GM18498 (cell line): ENCODE measurements around the gene GSC2.

Source experiments
- ATAC-seq: cut with Tn5 transposase; IDR thresholded peaks from one replicate; pipeline ENCODE4 v1.9.1; 2021; ENCODE audit warnings: mild to moderate bottlenecking, moderate library complexity; ENCODE audit not compliant: unreplicated experiment

The GSC2 gene

DNA sequence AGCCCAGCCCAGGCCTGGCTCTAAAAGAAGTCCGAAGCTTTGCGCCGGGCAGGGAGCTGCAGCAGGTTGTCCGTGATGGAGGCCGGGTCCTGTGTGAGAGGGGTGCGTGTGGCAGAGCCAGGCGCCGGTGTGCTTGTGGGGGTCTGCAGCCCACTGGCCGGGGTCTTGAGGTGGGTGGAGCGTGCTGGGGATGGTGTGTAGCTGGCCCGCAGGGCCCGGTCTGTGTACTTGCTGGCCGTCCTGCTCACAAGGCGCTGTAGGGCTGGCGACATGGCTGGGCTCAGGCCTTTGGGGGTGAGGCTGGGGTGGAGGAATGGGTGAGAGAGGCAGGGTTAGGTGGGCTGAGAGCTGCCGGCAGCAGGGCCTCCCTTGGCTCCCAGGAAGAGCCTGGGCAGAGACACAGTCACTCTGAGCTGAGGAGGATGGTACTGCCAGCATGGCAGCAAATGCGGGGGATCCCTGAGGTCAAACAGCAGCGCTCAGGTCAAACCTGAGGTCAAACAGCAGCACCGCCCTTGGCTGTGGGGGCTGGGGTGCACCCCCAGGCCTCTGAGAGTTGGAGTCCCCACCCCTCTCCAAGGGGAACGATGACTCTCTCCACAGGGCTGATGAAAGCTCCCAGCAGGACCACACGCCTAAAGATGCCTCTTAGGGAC lies 15.8 kb downstream of the GSC2 start:
- ATAC-seq, result no peak

DNA sequence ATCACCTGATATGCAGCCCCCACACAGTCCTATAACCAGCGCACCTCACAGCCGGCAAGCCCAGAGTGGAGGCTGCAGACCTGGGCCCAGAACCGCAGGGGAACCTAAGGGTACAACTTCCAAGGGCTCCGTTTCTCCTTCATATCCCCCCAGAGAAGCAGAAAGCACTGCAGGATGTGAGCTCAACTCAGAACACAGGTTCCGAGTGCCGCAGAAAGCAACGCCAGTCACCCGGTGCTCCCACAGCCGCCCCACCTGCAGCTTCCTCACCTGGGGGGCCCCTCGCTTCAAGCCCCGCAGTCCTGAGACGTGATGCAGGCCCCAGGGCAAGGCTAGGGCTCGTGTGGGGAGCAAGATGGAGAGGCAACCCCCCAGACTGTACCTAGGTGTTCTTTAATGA lies 16.5 kb downstream of the GSC2 start:
- no peak for ATAC-seq

DNA sequence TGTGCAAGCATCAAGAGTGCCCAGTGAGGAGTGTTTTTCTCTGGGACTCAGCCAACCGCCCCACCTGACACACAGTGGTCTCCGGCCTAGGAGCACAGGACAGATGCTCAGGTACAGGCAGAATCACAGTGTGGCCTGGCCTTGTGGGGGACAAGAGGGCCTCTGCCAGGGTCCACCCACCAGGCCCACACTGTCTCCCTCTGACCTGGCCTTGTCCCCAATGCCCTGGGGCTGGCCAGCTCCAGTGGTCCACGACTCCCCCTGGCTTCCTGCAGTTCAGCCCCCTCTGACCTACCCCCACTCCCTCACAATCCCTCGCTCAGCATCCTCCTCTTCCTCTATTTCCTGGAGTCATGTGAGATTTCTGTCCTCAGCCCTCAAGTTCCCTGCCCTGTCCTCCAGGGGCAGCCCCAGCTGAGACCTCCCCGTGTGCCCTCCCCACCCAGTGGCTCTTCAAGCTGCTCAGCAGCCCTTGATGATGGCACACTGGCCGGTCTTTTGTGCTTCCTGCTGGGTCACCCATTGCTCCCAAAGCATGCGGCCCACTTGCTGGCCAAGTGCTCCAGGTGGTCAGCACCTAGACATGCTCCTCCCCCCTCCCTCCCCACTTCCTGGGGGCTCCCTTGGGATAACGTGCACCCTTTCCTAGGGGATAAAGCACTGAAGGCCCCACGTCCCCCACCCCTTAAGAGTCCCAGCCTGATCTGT lies 17.2 kb downstream of the GSC2 start:
- no peak for ATAC-seq

DNA sequence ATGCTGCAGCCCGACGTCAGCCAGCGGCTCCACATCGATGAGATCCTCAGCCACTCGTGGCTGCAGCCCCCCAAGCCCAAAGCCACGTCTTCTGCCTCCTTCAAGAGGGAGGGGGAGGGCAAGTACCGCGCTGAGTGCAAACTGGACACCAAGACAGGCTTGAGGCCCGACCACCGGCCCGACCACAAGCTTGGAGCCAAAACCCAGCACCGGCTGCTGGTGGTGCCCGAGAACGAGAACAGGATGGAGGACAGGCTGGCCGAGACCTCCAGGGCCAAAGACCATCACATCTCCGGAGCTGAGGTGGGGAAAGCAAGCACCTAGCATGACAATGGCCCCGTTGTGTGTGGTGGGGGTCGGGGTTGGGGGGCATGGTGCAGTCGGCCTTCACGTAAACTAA lies 17.9 kb downstream of the GSC2 start:
- ATAC-seq, result no peak

DNA sequence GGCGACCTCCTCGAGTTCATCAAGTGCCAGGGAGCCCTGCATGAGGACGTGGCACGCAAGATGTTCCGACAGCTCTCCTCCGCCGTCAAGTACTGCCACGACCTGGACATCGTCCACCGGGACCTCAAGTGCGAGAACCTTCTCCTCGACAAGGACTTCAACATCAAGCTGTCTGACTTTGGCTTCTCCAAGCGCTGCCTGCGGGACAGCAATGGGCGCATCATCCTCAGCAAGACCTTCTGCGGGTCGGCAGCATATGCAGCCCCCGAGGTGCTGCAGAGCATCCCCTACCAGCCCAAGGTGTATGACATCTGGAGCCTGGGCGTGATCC lies 18.4 kb downstream of the GSC2 start:
- no peak for ATAC-seq

DNA sequence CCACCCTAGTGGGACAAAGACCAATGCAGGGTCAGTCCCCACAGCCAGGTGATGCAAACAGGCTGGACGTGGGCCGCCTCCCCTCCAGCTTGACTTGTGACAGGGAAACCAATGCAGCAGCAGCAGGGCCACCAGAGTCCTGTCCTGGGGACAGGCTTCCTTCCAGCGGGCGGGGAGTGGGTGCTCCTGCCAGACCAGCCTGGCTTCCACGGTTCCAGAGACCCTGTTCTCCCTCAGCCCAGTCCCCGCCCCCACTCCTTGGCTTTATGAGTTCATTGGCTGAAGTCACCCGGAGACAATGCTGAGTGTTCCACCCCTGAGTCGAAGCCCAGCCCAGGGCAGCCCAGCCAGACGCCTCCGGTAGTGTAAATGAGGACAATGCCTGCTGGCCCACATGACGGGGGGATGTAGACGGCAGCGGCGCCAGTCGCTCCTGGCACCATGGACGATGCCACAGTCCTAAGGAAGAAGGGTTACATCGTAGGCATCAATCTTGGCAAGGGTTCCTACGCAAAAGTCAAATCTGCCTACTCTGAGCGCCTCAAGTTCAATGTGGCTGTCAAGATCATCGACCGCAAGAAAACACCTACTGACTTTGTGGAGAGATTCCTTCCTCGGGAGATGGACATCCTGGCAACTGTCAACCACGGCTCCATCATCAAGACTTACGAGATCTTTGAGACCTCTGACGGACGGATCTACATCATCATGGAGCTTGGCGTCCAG lies 19.0 kb downstream of the GSC2 start, which contains the start of gene TSSK2:
Gene TSSK2, plus strand, starts transcription at position 350 of the 726 bp plus-strand sequence. Its CDS starts 92 bp downstream, at position 442.
- ATAC-seq, result no peak

DNA sequence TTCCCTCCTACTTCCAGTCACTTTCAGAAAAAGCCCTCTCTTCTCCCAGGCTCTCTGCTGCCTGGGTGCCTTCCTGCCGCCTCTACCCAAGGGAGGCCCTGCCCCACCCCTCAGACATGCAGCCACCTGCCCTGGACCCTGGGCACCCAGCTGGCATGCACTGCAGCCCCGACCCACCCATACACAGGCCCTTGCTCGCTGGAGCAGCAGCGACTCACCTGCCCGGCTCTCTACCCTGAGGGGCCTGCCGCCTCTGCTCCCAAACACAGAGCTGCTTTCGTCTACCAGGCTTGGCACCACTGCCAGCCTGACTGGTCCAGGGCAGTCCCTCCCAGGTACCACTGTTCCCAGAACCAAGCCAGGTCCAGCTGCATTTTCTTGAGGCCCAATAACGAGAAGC lies 20.2 kb downstream of the GSC2 start:
- ATAC-seq, result no peak

DNA sequence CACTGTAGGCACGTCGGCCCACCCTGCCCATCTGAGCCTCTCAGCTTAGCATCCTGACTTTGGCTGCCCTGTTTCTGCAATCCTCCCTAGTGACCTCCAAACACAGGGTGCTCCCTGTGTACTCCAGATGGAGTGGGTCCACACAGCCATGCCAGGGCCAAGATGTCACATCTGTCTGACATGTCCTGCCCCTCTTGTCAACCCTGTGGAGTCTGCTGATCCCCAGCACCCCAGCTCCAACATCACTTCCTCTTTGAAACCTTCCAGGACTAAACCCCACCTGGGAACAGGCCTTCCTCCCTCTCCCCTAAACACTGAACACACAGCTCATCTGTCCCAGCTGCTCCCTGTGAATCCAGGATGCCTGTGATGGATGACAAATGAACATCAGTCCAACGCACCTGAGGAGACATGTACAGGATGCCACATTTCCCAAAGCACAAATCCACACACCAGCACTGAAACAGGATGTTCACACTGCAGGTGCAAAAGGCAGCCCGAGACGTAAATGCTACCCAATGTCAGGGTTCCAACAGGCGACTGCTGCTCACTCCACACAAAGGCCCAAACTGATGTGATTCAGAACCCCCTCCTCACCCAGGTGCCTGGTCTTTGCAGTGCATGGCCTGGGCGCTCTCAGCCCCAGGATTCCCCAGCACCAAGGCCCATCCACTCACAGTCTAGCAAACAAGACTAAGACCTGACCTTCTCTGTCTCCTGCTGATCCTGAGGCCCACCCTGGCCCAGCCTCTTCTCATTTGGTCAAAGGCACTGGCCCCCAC lies 21.0 kb downstream of the GSC2 start:
- no peak for ATAC-seq

DNA sequence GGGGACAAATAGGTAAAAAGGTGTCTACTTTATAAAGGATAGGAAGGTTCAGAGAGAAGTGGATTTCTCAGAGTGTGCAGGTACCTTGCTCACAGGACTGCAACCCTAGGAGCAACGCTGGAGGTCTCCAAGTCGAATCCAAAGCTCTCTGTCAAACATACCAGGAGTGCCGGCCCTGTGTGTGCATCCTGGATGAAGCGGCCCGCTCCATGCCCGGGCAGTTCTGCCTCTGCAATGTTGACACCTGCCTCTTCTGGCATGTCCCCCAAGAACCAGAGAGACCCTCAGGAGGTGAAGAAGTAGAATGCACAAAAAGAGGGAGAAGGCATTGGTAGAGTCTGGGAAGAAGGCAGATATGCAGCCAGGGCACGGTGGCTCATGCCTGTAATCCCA lies 22.1 kb downstream of the GSC2 start:
- ATAC-seq, result no peak

DNA sequence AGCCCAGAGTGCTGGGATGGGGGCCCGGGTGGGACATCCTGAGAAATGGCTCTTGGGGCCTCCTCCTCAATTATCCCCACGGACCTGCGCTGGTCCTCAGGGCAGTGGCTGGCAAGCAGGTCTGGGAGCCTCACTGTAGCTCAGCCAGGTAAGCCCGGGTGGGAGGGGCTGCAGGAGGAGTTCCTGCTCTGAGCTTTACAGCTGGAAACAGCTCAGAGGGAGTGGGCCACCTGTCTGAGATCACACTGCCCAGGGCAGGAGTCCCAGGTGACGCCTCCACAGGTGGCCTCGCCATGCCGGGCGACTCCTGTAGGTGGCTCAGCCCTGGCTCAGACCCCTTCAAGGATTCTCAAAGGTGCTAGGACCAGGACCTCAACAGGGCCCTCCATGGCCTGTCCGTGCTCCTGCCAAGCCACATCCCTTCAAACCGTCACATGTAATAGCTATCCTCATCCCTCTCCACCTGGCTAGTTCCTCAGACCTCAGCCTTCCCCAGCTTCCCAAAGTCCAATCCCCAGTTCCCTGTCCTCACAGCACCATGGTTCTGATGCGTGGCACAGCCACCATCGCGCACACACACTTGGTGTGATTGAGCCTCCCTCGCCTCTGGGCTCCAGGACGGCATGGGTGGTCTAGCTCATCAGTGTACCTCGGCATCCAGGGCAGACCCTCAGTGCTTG lies 22.6 kb downstream of the GSC2 start:
- ATAC-seq, result no peak

DNA sequence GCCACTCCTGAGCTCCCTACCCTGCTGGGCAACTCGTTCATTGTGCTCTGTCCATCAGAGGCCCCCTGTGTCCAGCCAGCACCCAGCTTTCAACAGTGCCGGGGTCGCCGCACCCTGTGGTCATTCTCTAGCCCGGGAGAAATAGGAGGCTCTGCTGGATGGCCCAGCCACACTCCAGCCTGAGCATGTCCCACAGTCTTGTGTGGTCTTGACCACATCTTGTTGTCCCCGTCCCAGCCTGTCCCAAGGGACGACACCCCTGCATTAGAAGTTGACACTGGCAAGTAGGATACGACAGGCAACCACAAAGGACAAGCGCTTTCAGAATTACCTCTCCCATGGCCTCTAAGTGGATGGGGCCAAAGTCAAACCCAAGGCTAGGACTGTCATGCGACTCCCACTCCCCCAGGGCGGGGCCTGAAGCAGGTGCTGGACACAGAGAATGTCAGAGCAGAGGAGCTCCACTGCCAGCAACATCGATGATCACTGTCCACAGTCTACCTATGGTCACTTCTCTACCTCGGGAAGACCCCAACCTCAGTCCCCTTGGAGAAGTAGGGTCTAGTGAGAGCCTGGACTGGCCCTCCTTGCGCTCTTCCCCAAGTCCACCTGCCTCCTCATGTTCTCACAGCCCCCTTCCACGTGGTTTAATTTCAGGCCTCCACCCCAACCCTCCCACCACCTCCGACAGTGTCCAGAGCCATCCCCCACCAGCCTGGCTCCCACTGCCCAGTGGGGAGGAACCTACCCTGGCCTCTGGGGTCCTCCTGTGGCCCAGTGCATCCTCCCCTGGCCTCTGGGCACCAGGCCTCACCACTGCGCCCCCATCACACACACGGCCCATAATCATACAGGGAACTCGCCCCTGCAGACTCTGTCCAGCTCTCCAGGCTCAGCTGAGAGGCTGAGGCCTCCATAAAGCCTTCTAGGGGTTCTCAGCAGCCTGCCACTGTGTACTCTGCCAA lies 23.5 kb downstream of the GSC2 start:
- ATAC-seq, result no peak

DNA sequence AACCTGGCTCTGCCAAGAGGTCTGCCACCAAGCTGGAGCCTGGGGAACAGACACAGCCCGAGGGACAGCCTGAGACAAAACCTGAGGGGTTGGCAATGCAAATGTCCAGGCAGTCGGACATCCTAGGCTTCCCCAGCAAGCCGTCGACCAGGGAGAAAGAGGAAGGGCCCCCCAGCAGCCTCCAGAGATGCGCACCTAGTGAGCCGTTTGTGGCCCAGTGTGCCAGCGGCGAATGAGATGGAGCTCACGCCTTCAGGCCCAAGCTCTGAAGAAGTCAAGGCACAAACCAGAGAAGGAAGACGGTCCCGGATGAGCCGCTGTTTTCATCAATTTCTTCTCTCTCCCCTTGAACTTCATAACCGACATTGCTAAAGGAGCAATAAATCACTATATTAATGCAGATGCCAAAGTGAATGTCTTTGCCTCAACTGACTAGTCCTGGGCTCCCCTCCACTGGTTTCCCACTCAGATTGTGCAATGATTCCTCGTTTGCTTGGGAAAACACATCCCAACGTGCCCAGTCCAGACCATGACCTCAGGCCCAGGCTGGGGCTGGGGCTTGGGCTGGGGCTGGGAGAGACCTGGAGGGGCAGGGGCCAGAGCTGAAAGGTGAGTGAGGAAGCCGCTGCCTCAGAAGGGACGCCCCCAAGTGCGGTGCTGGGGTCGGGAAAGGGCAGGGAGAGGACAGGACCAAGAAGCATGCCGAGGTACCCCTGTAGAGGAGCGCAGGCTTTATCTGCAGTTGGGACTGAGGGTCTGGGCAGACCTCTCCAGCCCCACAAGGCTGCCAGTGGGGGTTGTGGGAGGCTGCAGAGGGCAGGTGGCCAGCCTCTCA lies 24.4 kb downstream of the GSC2 start:
- ATAC-seq, result no peak

DNA sequence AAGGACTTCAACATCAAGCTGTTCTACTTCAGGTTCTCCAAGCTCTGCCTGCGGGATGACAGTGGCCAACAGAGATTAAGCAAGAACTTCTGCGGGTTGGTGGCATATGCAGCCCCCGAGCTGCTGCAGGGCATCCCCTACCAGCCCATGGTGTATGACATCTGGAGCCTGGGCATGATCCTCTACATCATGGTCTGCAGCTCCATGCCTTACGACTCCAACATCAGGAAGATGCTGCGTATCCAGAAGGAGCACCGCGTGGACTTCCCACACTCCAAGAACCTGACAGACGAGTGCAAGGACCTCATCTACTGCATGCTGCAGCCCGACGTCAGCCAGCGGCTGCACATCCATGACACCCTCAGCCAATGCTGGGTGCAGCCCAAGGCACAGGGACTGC lies 25.1 kb downstream of the GSC2 start:
- no peak for ATAC-seq

DNA sequence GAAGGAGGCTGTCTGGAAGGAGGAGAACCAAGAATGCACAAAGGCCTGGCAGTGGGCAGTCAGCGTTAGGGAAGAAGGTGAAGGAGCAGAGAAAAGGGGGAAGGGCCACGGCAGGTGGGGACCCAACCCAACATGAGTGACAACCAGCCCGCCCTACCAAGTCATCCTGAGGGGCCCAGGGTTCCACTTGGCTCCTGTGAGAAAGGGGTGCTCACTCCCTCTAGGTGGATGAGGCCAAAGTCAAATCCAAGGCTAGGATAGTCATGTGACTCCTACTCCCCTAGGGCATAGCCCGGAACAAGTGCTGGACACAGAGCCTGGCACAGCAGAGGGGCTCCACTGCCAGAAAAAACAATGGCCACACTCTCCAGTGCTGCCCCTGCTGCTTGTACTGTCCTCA lies 25.7 kb downstream of the GSC2 start:
- ATAC-seq, result no peak

DNA sequence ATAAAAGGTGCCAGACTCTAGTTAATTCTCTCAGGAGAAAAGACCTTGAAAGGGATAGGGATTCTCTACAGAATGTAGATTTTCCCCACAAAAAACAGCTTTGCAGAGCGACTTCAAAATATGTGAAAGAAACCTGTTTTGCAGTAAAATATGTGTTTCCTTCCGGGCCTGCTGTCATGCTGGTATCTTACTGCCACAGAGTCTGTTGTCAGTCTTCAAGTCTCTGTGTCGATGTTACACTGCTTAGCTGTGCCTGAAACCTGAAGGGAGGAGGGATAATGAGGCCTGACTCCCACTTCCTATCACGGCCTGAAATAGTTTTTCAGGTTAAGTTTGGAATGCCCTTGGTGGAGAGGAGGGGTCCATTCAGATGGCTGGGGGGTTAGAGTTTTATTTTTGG lies 26.2 kb downstream of the GSC2 start:
- no peak for ATAC-seq

DNA sequence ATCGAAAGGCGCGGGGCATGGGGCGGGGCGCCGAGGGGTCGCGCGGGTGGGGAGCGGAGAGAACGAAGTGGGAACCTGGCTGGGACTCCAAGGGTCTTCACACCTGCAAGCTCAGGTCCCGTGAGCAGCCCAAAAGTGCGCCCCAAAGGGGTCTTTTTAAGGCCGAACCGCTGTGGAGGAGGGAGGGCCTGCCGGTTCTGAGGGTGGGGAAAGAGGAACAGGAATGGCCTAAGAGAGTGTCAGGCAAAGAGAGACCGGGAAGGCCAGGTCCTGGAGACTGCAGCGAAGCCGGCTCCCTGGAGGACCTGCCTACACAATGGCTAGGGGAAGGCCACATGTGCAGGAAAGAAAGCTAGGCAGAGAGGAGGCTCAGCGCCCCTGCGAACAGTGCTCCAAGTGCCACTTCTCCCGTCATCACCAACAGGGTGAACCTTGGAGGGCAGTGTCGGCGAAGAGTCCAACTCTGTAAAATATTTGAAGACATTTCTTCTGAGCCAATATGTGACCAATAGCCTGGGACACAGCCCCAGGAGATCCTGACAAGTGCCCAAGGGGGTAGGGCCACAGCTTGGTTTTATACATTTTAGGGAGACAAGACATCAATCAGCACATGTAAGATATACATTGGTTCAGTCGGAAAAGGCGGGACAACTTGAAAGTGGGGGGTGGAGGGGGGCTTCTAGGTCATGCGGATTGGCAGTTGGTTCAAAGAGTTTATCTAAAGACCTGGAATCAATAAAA lies 27.2 kb downstream of the GSC2 start:
- ATAC-seq, result no peak

DNA sequence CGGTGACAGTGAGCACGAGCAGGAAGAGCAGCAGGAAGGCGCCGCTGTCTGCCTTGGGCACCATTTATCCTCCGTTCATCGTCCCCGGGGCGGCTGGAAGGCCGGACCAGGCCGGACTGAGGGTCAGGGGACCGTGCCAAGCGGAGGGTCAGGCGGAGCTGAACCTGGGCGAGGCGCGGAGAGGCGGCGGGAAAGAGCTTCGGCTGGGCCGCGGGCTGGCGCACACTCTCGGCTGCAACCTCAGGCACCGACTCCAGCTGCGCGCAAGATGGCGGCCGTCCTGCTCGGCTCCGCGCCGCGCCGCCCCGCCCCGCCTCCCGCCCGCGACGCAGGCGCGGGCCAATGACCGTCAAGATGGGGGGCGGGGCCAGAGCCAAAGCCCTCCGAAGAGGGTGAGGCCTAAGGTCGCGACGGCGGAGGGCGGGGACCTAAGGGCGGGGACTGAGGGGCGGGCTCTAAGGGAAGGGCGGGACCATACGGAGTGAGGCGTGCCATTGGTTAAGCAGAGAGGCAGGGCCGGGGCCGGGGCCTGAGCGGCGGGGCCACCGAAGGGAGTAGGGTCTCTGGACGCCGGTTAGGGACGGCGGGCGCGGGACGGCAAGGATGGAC lies 27.8 kb downstream of the GSC2 start, which contains the start of gene DGCR2:
Gene DGCR2, minus strand, starts transcription at position 270 of the 609 bp plus-strand sequence. Its CDS starts 206 bp downstream, at position 64.
- peak; percentile 85 for ATAC-seq
